Fibroblast of skin of back (primary cell): ENCODE measurements around the gene LRRC43.
"Not testable (repeated sequence)": the region's sequence is repeated elsewhere in the genome, so short reads cannot be mapped to it uniquely, and the experiment has no call there.

Experiments used
- DNase-seq: peaks from one replicate; pipeline ENCODE4 v3.0.0-alpha.2; 2013

The LRRC43 gene

DNA sequence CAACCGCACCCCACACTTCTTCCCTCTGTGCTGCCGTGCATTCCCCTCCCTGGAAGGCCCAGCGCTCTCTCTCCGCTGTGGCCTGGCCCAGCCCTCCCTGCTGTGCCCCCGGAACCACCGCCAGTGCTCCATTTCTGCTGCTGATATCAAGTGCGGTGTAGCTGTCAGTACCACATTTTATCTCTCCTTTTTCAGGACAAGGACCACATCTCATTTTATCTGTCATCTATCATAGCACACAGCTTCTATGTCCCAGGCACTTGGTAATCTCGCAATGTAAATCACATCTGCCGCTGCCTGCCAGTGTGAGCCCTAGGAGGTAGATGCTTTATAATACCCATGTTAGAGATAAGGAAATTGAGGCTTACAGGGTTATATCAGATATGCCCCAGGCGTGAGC is 27.2 kb upstream of the LRRC43 start:
- no peak for DNase-seq

GRCh38 chr12:122158700-122159285 is 24.1 kb upstream of the LRRC43 start:
- DNase-seq: no peak

DNA sequence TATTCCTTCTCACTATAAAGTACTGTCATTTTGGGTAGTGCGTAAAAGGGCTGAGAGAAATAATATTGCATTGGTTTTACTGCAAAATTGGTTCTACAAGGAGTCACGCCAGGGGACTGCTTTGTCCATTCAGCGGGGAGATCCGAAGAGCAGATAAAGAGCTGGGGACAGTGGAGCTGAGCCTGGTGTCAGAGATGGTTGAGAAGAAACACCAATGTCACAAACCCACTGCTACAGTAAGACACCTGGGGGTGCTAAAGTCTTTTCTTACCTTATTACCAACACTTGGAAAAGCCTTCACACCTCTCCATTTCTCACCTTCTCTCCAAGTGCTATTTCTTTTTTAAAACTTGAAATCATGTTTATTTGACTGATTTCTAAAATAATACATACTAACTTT is 23.0 kb upstream of the LRRC43 start:
- no peak for DNase-seq

- no peak for DNase-seq
Observed at GRCh38 chr12:122160761-122161160, 22.2 kb upstream of the LRRC43 start.

GRCh38 chr12:122161682-122162081 is 21.2 kb upstream of the LRRC43 start:
- no peak for DNase-seq

GRCh38 chr12:122162976-122163375 is 19.9 kb upstream of the LRRC43 start:
- no peak for DNase-seq

DNA sequence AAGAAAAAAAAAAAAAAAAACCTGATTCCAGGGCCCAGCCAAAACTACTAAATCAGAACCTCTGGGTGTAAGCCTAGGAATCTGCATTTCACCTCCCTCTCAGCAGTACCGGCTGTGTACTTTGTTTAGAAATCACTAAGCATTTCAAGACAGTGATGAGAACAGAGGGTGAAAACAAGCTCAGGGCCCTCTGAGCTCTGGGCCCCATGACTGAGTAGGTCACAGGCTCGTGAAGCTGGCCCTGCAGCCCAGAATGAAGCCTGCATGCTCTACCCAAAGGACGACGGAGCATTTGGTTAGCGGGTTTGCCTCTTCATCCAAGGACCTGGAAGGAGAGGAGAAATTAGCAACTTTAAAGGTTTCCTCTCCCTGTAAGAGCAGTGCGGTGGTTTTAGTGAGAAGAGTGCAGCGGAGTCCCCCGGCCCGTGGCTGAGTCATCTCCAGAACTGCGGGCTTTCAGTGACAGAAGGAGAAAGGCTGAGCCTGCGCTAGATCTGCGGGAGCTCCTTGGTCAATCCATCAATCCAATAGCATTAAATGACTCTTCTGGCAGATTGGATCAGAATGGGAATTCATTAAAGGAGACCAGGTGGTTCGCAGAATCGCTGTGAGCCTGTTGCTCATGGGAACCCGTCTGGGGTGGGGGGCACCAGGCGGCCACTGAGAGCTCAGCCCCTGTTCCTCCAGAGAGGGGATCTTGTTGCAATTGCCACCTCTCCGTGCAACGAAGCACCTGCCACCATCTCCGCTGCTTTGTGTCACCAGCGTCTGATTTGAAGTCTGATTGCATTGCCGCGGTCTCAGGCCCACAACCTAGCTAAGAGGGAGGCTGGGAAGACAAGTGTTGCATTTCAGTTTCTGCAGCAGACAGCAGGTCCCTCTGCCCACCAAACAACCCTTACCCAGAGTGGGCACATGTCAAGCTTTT is 16.2 kb upstream of the LRRC43 start:
- DNase-seq: no peak

DNA sequence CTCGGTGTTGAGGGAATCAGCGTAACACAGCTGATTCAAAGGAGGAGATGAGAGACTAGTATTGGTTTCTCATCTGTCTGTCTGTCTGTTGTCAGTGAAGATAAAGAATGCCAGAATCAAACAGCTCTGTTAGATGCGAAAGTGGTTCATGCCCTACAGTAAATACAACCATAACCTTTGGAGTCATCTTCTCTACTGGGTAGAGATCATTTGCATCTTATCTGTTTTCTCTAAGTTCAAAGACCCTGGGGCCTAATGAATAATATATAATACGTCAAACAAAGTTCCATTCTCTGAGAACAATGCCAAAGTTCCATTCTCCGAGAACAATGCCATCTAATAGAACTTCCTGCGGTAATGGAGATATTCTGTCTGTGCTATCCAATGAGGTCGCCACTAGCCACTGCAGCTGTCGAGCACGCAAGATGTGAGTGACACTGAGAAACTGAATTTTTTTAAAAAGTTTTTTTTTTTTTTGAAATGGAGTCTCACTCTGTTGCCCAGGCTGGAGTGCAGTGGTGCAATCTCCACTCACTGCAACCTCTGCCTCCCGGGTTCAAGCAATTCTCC is 15.5 kb upstream of the LRRC43 start:
- no peak for DNase-seq

DNA sequence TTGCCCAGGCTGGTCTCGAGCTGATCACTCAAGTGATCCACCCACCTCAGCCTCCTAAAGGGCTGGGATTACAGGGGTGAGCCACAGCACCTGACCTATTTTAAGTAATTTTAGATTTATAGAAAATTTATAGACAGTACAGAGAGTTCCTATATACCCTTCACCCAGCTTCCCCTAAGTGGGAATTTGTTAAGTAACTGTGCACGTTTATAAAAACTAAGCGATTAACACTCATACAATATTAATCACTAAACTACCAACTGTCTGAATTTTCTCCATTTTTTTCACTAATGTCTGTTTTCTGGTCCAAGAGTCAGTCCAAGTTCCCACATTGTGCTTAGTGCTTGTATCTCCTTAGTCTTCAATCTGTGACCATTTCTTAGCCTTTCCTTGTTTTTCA is 14.4 kb upstream of the LRRC43 start:
- DNase-seq: no peak

GRCh38 chr12:122171399-122171798 is 11.5 kb upstream of the LRRC43 start:
- no peak for DNase-seq

GRCh38 chr12:122172262-122172939 is 10.5 kb upstream of the LRRC43 start:
- no peak for DNase-seq

GRCh38 chr12:122174155-122174845 is 8.6 kb upstream of the LRRC43 start, which contains the start of gene IL31:
Gene IL31 (minus strand): TSS chr12:122174221. CDS start chr12:122174172, 49 bp downstream.
- DNase-seq: no peak

GRCh38 chr12:122176473-122176872 is 6.5 kb upstream of the LRRC43 start:
- not testable (repeated sequence) for DNase-seq

- no peak for DNase-seq
Observed at GRCh38 chr12:122183588-122183940, 641 bp downstream of the LRRC43 start.

- no peak for DNase-seq
Observed at GRCh38 chr12:122184517-122184916, 1.6 kb downstream of the LRRC43 start.

- no peak for DNase-seq
Observed at GRCh38 chr12:122185079-122185478, 2.2 kb downstream of the LRRC43 start.

DNA sequence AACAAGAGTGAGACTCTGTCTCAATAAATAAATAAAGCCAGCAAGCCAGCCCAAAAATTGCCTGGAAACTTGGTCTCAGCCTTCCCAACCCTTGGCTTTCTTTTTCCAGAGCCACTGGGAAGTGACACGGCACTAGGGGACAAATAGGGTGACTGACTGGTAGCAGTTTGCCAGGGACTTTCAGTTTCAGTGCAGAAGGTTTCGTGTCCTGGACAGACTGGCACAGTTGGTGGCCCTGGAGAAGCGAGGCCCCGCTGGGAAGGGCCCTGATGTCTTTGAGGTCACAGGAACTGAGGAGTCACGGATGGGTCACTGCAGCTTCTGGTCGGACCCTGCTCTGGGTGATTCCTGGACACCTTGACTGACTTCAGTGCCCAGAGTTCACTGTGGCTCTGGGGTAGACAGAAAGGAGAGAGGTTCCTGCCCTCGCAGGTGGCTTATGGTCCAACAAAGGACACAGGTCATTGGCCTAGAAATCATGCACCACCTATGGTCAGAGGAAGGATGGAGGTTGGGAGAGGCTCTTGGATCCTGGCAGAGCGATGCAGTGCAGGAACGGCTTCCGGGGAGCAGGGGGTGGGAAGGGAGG is 2.7 kb downstream of the LRRC43 start:
- DNase-seq: no peak

DNA sequence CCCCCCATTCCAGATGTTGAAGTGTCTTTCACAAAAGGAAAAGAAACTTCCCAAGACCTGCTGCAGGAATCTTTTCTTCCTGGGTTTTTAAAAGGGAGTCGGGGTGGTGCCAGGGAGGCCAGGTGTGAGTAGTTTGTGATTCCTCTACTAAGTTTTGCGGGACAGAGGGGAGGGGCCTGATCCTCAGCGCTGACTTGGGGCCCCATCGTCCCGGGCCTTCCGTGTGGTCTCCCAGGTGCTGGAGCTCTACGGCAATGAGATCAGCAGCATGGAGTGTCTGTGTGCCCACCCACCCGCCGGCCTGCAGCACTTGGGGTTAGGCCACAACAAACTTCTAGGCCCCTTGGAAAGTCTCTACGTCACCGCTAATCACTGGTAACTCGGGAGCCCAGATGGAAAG is 4.5 kb downstream of the LRRC43 start:
- DNase-seq: no peak

GRCh38 chr12:122189626-122190475 is 6.9 kb downstream of the LRRC43 start:
- no peak for DNase-seq

DNA sequence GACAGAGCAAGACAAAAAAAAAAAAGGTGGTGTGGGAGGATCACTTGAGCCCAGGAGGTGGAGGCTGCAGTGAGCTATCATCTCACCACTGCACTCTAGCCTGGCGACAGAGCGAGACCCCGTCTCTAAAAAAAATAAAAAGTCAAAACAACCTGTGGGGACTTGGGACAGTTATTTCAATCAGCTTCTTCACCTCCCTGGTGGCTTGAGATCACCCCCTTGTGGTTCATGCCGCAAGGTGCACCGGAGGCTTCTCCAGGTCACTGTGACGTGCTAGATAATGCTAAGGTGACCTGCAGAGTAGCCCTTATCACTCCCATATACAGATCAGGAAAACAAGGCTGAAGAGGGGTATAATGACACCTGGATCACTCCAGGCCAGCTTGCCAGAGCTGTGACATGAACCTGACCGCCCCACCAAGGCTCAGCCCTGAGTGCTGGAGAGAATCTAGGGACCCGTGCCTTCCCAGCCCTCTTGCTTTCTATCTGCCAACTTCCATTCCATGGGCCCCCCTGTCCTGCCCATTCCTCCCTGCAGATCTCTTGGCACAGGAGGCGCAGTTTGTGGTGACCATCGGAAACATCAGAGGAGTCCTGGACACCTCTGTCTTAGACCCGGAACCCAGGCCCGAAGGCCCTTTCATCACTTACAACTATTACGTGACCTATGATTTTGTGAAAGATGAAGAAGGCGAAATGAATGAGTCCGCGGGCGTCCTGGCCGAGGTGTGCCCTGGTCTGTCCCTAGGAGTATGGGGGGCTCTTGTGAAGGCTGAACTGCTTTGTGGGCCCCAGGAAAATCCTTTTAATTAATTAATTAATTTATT is 8.1 kb downstream of the LRRC43 start:
- DNase-seq: peak; percentile 44
